ENCODE data around the gene STAT5A. TPM values are rescaled to one million over a fixed set of nuclear protein-coding genes. Genes with fewer than 3 reads are reported as not detected.

The STAT5A gene
- total RNA-seq, 1 experiment from 2014 or later: 0.91 TPM

- H3K4me1 ChIP-seq (ENCODE audit: control insufficient read depth in 1 of 2, insufficient read depth in 2 of 2, low read length in 2 of 2): peaks cover 13 to 20% of the 10 kb centered on the region in 2 experiments; a peak in 3 of 4 replicates
- RAD21 ChIA-PET (ENCODE audit: low non-redundant PET in 1 of 2, low total read pairs in 2 of 2, uncharacterized antibody in 2 of 2, unreplicated experiment in 2 of 2): no interaction called here
- intact Hi-C loops (cut with micrococcal nuclease): no loop called here
These were observed 17.1 kb upstream of the STAT5A start for GRCh38 chr17:42271006-42271778.

More at GRCh38 chr17:42271006-42271778, 17.1 kb upstream of the STAT5A start:
- no peak for TF ChIP-seq POLR2AphosphoS5 (IDR thresholded peaks at IDR 0.05; ENCODE audit: low read depth, low read length)
- no peak for TF ChIP-seq CEBPB (IDR thresholded peaks at IDR 0.05; ENCODE audit: low read depth)
- TF ChIP-seq SIN3A (IDR thresholded peaks at IDR 0.05; ENCODE audit: low read depth): no peak
- no peak for TF ChIP-seq ELF1 (IDR thresholded peaks at IDR 0.05; ENCODE audit: borderline replicate concordance, low read depth)
- no peak for TF ChIP-seq ZBTB33 (IDR thresholded peaks at IDR 0.05; ENCODE audit: extremely low read depth, insufficient replicate concordance, low read length)
- TF ChIP-seq ATF3 (IDR thresholded peaks at IDR 0.05): no peak
- TF ChIP-seq CBX3 (IDR thresholded peaks at IDR 0.05; ENCODE audit: low read depth): no peak
- no peak for TF ChIP-seq CTCF (IDR thresholded peaks at IDR 0.05 in 2 of 3, conservative IDR thresholded peaks at IDR 0.05 in 1 of 3; ENCODE audit: borderline replicate concordance in 1 of 3, insufficient read depth in 1 of 3, low read depth in 2 of 3, low read length in 2 of 3)
- no peak for TF ChIP-seq ZFX (IDR thresholded peaks at IDR 0.05)
- no peak for TF ChIP-seq EZH2phosphoT487 (IDR thresholded peaks at IDR 0.05; ENCODE audit: borderline replicate concordance)
- TF ChIP-seq SP1 (IDR thresholded peaks at IDR 0.05; ENCODE audit: low read depth): no peak
- no peak for TF ChIP-seq FOSL1 (IDR thresholded peaks at IDR 0.05; ENCODE audit: low read depth)
- no peak for TF ChIP-seq TCF7L2 (IDR thresholded peaks at IDR 0.05; ENCODE audit: borderline replicate concordance, extremely low read depth, insufficient read depth, insufficient read length)
- no peak for TF ChIP-seq JUND (IDR thresholded peaks at IDR 0.05)
- TF ChIP-seq ZNF274 (IDR thresholded peaks at IDR 0.05; ENCODE audit: low read depth, low read length): no peak
- Histone ChIP-seq H3K4me2 (ENCODE audit: low read length) (no peak overlapping the region), H3K27me3 (ENCODE audit: insufficient read depth, low read length) (0 out of 2 replicates have a peak, but pooled peaks cover 5% of the 10 kb centered on the region), H4K20me1 (ENCODE audit: insufficient read depth) (no peaks in the 10 kb centered on the region), H3K27ac (ENCODE audit: low read depth, low read length) (no peak overlapping the region), H3K79me2 (ENCODE audit: insufficient read depth, low read length) (peaks cover 55% of the 10 kb centered on the region), H3K36me3 (ENCODE audit: control insufficient read depth in 1 of 2, insufficient read depth in 2 of 2, low read length in 2 of 2) (no peaks in the 10 kb centered on the region), H3K9ac (ENCODE audit: low read length) (no peak overlapping the region), H3K9me3 (ENCODE audit: control insufficient read depth in 1 of 2, insufficient read depth in 1 of 2, low read depth in 1 of 2, low read length in 2 of 2) (no peaks in the 10 kb centered on the region), H3K9me2 (ENCODE audit: insufficient read depth) (no peaks in the 10 kb centered on the region), H2AFZ (ENCODE audit: low read depth, low read length, poor library complexity, severe bottlenecking) (no peak overlapping the region), H3K4me3 (replicated peaks in 1 of 2; ENCODE audit: low read depth in 1 of 2, low read length in 2 of 2) (no peak overlapping the region)
- ATAC-seq (no peak), DNase-seq (ENCODE audit: low read depth, low spot score) (no peak)
- POLR2A ChIA-PET: no interaction called here
- BruUV-seq (replicated peaks): no TSS peak
- CTCF ChIA-PET: no interaction called here
